Measurements from ENCODE around the gene FAM200A.

GRCh38 chr7:99562114-99562784 lies 10.3 kb upstream of the FAM200A start:
- TF ChIP-seq CTCF (conservative IDR thresholded peaks at IDR 0.05; ENCODE audit: low read depth, low read length) (no peak), POLR2A (IDR thresholded peaks at IDR 0.05; ENCODE audit: low read depth, low read length) (0 out of 2 replicates have a peak, but pooled peaks have one; percentile 7), RAD21 (IDR thresholded peaks at IDR 0.05; ENCODE audit: low read length) (no peak), MAZ (IDR thresholded peaks at IDR 0.05; ENCODE audit: borderline replicate concordance, low read depth, low read length) (no peak), USF2 (IDR thresholded peaks at IDR 0.05; ENCODE audit: low read depth, low read length) (no peak)

Data from IMR-90 (cell line).